ENCODE results near the gene C2CD2. TPM values are rescaled to one million over a fixed set of nuclear protein-coding genes. Genes with fewer than 3 reads are reported as not detected.

C2CD2 gene
- total and polyA plus RNA-seq, 2 donors (not counting 1 experiment from before 2014, with no cell fraction given), result 6.8 to 11.9 TPM

GRCh38 chr21:41927727-41928409, 25.9 kb downstream of the C2CD2 start:
- CTCF ChIA-PET, result interaction anchor here (2.2 to 2.4 kb wide), 2 partner anchors 180 to 190 kb away, joined by 10 to 11 read pairs; no protein-coding TSS in a partner anchor

More at GRCh38 chr21:41927727-41928409, 25.9 kb downstream of the C2CD2 start:
- Mint-ChIP-seq H3K4me3 (peak overlapping the region; percentile 76), H3K27ac (peak overlapping the region; percentile 89), H3K9me3 (ENCODE audit: insufficient read depth) (no peaks in the 10 kb centered on the region), H3K4me1 (peaks cover 79% of the 10 kb centered on the region), H3K27me3 (peaks cover 2% of the 10 kb centered on the region)
- intact Hi-C loops (cut with micrococcal nuclease), result loop anchor here (2.0 to 10.0 kb wide), 3 partner anchors 49 to 607 kb away; partner anchors contain the start of gene PRDM15
- peaks cover 32% of the 10 kb centered on the region for H3K79me2 ChIP-seq (ENCODE audit: control insufficient read depth, insufficient read depth, low read length)
- no peaks in the 10 kb centered on the region for H3K27me3 ChIP-seq (replicated peaks in 1 of 4; ENCODE audit: control extremely low read depth in 1 of 4, control insufficient read depth in 3 of 4, insufficient read depth in 4 of 4, low read length in 3 of 4)
- ATAC-seq (ENCODE audit: low read depth) (no peak), DNase-seq (peak; percentile 32)
- H3K4me1 ChIP-seq (ENCODE audit: control insufficient read depth in 2 of 2, insufficient read depth in 2 of 2, low read length in 2 of 2), result peaks cover 62 to 80% of the 10 kb centered on the region in 2 donors
- peak overlapping the region; percentile 40 to 44 for H3K27ac ChIP-seq (ENCODE audit: low read length in 2 of 2)
- POLR2A ChIA-PET, result interaction anchor here (1.7 kb wide), 1 partner anchor 135 kb away, joined by 4 read pairs; no protein-coding TSS in a partner anchor
- TF ChIP-seq EZH2 (IDR thresholded peaks at IDR 0.05; ENCODE audit: borderline replicate concordance, insufficient read depth, low read depth, low read length, poor library complexity, severe bottlenecking), result no peak
- TF ChIP-seq CTCF (IDR thresholded peaks at IDR 0.05), result no peak
- peak overlapping the region in 1 of 5 experiments; percentile 31 for H3K4me3 ChIP-seq (ENCODE audit: control extremely low read depth in 1 of 5, extremely low read depth in 1 of 5, insufficient read depth in 1 of 5, low read depth in 2 of 5, low read length in 4 of 5)
- H3K9me3 ChIP-seq (ENCODE audit: control extremely low read depth in 1 of 3, control insufficient read depth in 2 of 3, insufficient read depth in 1 of 3, low read length in 2 of 3), result no peaks in the 10 kb centered on the region
- H3K36me3 ChIP-seq (replicated peaks in 1 of 2; ENCODE audit: control extremely low read depth in 1 of 2, control insufficient read depth in 1 of 2, extremely low read depth in 1 of 2, insufficient read depth in 2 of 2, low read length in 1 of 2), result no peaks in the 10 kb centered on the region
- H3K4me2 ChIP-seq (replicated peaks; ENCODE audit: low read depth, low read length, poor library complexity, severe bottlenecking), result peak overlapping the region; percentile 61
- H2AFZ ChIP-seq (ENCODE audit: insufficient read depth, low read depth, low read length, poor library complexity, severe bottlenecking), result peak overlapping the region; percentile 23
- no peaks in the 10 kb centered on the region for H4K20me1 ChIP-seq (ENCODE audit: control insufficient read depth, insufficient read depth, low read length, poor library complexity, severe bottlenecking)
- H3K9ac ChIP-seq (ENCODE audit: low read length), result no peak overlapping the region
- 44% methylated on average over 10 of the region's 17 CpGs for WGBS (ENCODE audit: insufficient coverage)
